H1 (cell line): Measurements from ENCODE around the gene BIN2. TPM values are rescaled to one million over a fixed set of nuclear protein-coding genes. Genes with fewer than 3 reads are reported as not detected.

Experiments
- BACH1 ChIP-seq: IDR thresholded peaks from 2 replicates; pipeline ENCODE4 v1.6.1; 2012; ENCODE audit warnings: low read length, improper control_type of control experiment
- CBX5 ChIP-seq: fragments of 300-800, 300-1000 bp; sonication (generic); IDR thresholded peaks from 2 replicates; pipeline ENCODE4 v1.7.1; 2016; ENCODE audit warnings: antibody characterized with exemption, low read length, low read depth
- CEBPB ChIP-seq: IDR thresholded peaks from 2 replicates; pipeline ENCODE4 v1.6.1; 2012; ENCODE audit warnings: low read depth, low read length
- CHD2 ChIP-seq: IDR thresholded peaks from 2 replicates; pipeline ENCODE4 v1.6.1; 2012; ENCODE audit warnings: low read length, improper control_type of control experiment
- CHD7 ChIP-seq: fragments of 300-600 bp; sonication (generic); IDR thresholded peaks from 2 replicates; pipeline ENCODE4 v1.7.1; 2012; ENCODE audit warnings: low read length, moderate library complexity, mild to moderate bottlenecking, inconsistent platforms; ENCODE audit not compliant: insufficient replicate concordance
- CREB1 ChIP-seq: IDR thresholded peaks from 2 replicates; pipeline ENCODE4 v1.6.1; 2012; ENCODE audit warnings: inconsistent platforms
- KDM4A ChIP-seq: IDR thresholded peaks from one replicate; pipeline ENCODE4 v1.7.1; 2012; ENCODE audit warnings: low read depth, mild to moderate bottlenecking, moderate library complexity, low read length, inconsistent platforms; ENCODE audit not compliant: severe bottlenecking
- MAFK ChIP-seq: IDR thresholded peaks from 2 replicates; pipeline ENCODE4 v1.6.1; 2012; ENCODE audit warnings: low read depth, mild to moderate bottlenecking, improper control_type of control experiment, low read length
- POLR2A ChIP-seq, 2 experiments: IDR thresholded peaks; 1 replicate in 1 of 2; 2 replicates in 1 of 2; pipeline ENCODE4 v1.6.1; 2011; ENCODE audit warnings: low read depth in 2 of 2, low read length in 2 of 2, mild to moderate bottlenecking in 2 of 2; ENCODE audit errors: control extremely low read depth in 1 of 2
- RXRA ChIP-seq: IDR thresholded peaks from 2 replicates; pipeline ENCODE4 v1.6.1; 2011; ENCODE audit warnings: low read depth, mild to moderate bottlenecking, low read length, moderate library complexity; ENCODE audit not compliant: insufficient read depth
- TAF1 ChIP-seq: IDR thresholded peaks from 2 replicates; pipeline ENCODE4 v1.6.1; 2011; ENCODE audit warnings: mild to moderate bottlenecking, low read depth, low read length
- YY1 ChIP-seq: IDR thresholded peaks from 2 replicates; pipeline ENCODE4 v1.6.1; 2011; ENCODE audit warnings: low read depth, mild to moderate bottlenecking, low read length
- polyA plus RNA-seq, 7 experiments: library from polyadenylated mRNA; depleted of rRNA in 3 of 7; stranded (reverse) in 5 of 7; unstranded in 2 of 7; fragments of >200 nt in 5 of 7; fragments of 200-250 nt in 2 of 7; gene quantifications; 1 replicate in 5 of 7; 2 replicates in 1 of 7; 4 replicates in 1 of 7; pipeline versions ENCODE4 v1.2.1 to v1.2.3, GENCODE V29; 2011 to 2013; ENCODE audit warnings: missing spikeins in 2 of 7, mixed read lengths in 2 of 7
- total RNA-seq: library from RNA; stranded (reverse); fragmentation: NEBNext Ultra II Directional; extraction: Animal tissue kit (Norgen Biotek cat#: 25700); gene quantifications from 2 replicates; pipeline ENCODE4 v1.2.1, GENCODE V29; 2021

Gene BIN2
- total and polyA plus RNA-seq, 2 of the 8 experiments (the other 6 are each of a cell fraction or from before 2014, with no cell fraction given), result not detected

GRCh38 chr12:51320695-51321320, 3.2 kb downstream of the BIN2 start (continued):
- TF ChIP-seq TAF1 (no peak), CBX5 (no peak), BACH1 (no peak), CHD7 (peak; percentile 22), RXRA (no peak), POLR2A (IDR thresholded peaks at IDR 0.05; ENCODE audit: control extremely low read depth in 1 of 2, low read depth in 2 of 2, low read length in 2 of 2) (peak in 1 of 2 experiments; percentile 53; a peak in 1 of 3 replicates), KDM4A (no peak), CHD2 (no peak), YY1 (no peak), CREB1 (no peak), MAFK (no peak), CEBPB (no peak)
